Occipital lobe (tissue), 2 donors: ENCODE data around the gene RNF11. TPM values are rescaled to one million over a fixed set of nuclear protein-coding genes. Genes with fewer than 3 reads are reported as not detected.

Experiments
- DNase-seq: peaks from one replicate; lab custom pipeline; 2025; lab: John Stamatoyannopoulos, UW
- total RNA-seq: library from RNA; depleted of rRNA; stranded (reverse); fragments of >200 nt; gene quantifications from one replicate; pipeline ENCODE4 v1.2.3, GENCODE V29; 2014

The RNF11 gene
- total RNA-seq, 1 donor from 2014 or later = 148 TPM

GRCh38 chr1:51311826-51312225 lies 75.8 kb downstream of the RNF11 start:
- DNase-seq = no peak

GRCh38 chr1:51312718-51313117 lies 76.6 kb downstream of the RNF11 start:
- no peak for DNase-seq

DNA sequence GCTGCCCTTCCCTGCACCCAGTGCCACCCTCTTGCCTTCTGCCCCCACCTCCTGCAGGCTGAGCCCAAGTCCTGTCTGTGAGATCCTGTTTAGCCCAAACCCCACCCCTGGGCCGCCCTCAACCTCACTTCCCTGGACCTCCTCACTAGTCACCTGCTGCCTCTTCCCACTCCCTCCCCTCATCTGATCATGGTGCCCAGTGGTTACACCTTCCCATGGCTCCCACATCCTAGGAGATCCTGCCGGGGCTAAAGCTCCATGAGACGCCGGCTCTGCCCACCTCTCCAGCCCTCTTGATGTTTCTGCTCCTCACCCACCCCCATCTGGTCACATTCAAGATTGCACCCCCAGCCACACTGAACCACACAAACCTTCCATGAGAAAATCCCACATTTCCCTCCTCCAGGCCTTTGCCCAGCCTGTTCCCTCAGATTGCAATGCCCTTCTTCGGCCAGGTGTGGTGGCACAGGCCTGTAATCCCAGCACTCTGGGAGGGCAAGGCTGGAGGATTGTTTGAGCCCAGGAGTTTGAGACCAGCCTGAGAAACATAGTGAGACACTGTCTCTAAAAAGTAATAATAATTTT lies 77.3 kb downstream of the RNF11 start:
- no peak for DNase-seq

DNA sequence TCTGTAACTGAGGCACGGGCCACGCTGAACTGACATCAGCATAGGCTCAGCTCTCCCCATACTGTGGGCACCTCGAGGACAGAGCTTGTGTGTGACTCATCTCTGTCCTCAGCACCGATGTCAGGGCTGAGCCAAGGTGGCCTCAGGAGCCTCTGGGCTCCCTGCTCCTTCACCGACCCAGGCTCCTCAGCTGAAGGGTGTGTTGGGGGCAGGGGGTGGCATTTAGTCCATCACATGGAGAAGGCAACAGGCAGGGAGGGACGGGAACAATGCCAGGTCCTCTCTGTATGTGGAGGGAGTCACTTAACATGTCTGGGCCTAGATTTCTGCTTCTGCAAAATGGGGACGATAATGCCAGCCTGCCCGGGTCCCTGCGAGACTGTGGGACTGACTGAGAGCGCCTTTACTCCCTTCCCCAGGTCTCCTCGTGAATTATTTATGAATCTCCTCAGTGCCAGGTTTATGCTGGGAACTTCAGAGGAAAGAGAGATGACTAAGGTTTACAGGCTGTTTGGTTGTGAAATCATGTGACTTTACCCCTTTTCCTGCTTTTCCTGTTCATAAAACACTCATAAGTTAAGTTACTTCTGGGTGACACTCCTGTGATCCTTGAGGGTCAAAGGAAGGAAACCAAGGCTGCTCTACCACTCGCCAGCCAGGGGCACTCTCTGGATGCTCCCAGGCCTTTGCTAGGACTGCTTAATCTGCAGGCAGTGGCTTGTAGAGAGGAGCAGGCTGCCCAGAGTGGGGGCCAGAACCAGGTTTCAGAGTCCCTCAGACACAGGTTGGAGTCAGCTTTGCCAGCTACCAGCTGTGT lies 78.1 kb downstream of the RNF11 start:
- DNase-seq = no peak

- no peak for DNase-seq
Observed at GRCh38 chr1:51314974-51315373, 78.9 kb downstream of the RNF11 start.

GRCh38 chr1:51316113-51316845 lies 80.2 kb downstream of the RNF11 start:
- DNase-seq = no peak

DNA sequence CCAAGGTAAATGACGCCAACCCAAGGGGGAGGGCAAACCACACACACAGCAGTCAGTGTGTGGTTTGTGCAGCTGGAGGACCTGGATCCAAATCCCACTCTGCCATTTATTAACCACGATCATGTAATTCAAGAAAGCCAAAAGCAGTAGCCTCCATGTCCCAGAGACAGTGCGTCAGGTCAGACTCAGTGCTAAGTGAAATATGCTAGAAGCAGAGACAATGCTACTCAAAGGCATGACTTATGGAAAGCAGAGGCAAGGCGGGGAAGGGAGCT lies 80.7 kb downstream of the RNF11 start:
- DNase-seq = no peak

GRCh38 chr1:51317798-51318197 lies 81.7 kb downstream of the RNF11 start:
- DNase-seq = no peak

GRCh38 chr1:51320967-51321923 lies 85.2 kb downstream of the RNF11 start:
- no peak for DNase-seq

- DNase-seq = no peak
Observed at GRCh38 chr1:51321924-51322280, 85.8 kb downstream of the RNF11 start.

DNA sequence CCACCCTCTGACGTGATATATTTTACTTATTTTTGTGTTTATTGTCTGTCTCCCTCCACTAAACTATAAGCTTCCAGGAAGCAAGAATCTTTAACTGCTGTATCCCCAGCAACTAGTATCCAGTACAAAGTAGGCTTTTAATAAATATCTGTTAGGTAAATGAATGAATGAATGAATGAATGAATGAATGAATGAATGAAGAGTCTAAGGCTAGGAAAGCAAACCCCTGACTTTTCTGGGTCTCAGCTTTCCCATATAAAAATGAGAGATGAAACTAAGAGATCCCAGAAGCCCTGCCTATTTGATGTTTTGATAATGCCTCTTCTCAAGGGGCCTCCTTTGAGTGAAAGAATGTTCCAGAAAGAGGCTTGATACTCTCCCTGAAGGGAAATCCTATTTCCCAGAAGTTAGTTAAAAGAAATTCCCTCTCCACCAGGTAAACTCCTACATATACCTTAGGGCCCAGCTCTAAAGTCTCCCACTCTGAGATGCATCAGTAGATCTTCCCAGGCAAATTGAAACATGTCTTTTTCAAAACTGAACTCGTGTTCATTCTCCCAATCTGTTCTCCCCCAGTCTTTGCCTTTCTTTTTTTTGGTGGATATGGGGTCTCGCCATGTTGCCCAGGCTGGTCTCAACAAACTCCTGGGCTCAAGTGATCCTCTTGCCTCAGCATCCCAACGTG lies 86.5 kb downstream of the RNF11 start:
- no peak for DNase-seq

Other genes starting within 250 kb of the RNF11 start
- not detected for gene C1orf185, start 134.0 kb upstream of the RNF11 start, total RNA-seq
- gene TTC39A, start 94.3 kb downstream of the RNF11 start, total RNA-seq = 0.78 TPM